Right ventricle myocardium inferior (tissue), 1 donor: ENCODE results near the gene DGKH. TPM values are rescaled to one million over a fixed set of nuclear protein-coding genes. Genes with fewer than 3 reads are reported as not detected.

Source experiments
- ATAC-seq: fragments of 200-7000 bp; cut with Tn5 transposase; one replicate; pipeline ENCODE4 v1.9.1; 2020; ENCODE audit warnings: mild to moderate bottlenecking, moderate library complexity
- DNase-seq: peaks from one replicate; pipeline ENCODE4 v3.0.0; 2021; ENCODE audit errors: missing footprints
- intact Hi-C: fragments of 100-400 bp; cut with DNase I; formaldehyde crosslinking; loops from one replicate; pipeline ENCODE4 v1.11.0; 2022
- total RNA-seq: library from RNA; stranded (reverse); fragmentation: NEBNext Ultra II Directional; extraction: Animal tissue kit (Norgen Biotek cat#: 25700); gene quantifications from one replicate; pipeline ENCODE4 v1.2.1, GENCODE V29; 2021
- donor health status: DM: no; HTN: yes; CAD: no; lungs with severe emphysema.

Gene DGKH
- total RNA-seq, 1 donor from 2014 or later: 4.8 TPM

GRCh38 chr13:42039946-42040729 is 8.3 kb upstream of the DGKH start:
- ATAC-seq (peak; percentile 95), DNase-seq (peak; percentile 95)
- intact Hi-C loops: loop anchor here (2.0 to 10.0 kb wide), 3 partner anchors 81 to 375 kb away; no protein-coding TSS in a partner anchor

DNA sequence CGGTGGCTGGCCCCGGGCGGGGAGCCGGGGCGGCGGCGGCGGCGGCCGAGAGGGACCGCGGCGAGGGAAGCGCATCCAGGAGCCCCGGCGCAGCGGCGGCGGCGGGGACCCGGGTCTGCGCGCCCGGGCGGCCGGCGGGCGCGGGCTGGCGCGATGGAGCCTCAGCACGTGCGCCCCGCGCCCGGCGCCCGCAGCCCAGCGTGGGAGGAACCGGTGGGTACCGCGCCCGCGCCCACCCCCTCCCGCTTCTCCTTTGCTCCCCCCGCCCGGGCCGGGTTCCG is 7.8 kb upstream of the DGKH start:
- no peak for DNase-seq
- ATAC-seq: peak; percentile 11
- intact Hi-C loops: loop anchor here (10.0 kb wide), 1 partner anchor 376 kb away; no protein-coding TSS in a partner anchor

DNA sequence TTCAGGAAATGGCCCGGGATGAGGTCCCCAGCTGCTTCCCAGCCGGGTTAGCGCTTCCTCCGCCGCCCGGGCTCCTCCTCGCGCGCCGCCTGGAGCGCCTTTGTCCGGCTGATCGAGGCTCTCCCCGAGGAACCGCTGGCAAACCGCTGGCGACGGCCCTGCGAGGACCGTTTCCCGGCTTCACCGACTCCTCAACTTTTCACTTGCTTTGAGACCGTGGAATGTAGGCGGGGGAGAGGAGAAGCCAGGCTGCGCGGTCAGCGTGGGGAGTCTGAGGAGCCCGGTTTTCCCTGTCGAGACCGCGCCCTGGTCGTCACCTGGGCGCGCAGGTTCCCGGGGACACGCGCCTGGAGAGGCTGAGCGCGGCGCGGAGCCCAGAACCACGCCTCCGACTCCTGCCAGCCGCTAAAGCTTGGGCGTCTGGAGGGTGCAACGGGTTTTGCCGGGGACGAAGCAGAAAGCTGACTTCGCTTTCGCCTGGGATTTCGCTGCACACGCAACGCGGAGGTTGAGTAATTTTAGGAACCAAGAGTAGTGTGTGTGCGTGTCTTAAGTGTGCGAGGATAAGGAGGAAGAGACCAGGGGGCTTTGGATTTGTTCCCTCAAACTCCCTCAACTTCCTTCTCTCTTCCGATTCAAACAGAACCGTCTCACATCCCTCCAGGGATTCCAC is 7.3 kb upstream of the DGKH start:
- no peak for ATAC-seq
- intact Hi-C loops: loop anchor here (10.0 kb wide), 1 partner anchor 376 kb away; no protein-coding TSS in a partner anchor
- DNase-seq: peak; percentile 76

DNA sequence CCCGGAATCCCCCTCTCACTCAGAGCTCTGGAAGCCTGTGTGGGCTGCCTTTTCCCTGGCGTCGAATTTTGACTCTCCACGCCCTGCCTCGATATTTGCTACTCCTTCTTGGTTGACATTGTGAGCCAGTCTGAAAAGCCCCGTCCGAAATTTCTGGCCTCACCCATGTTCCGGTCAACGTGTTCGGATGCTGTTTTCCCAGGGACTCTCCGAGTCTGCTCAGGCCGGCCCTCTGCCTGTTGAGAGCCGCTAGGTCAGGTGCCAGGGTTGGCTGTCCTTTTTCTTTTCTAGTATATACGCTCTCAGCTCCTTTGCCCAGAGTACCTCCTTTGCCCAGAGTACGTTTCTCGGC is 6.8 kb upstream of the DGKH start:
- ATAC-seq (peak; percentile 32), DNase-seq (peak; percentile 78)
- intact Hi-C loops: loop anchor here (10.0 kb wide), 1 partner anchor 377 kb away; no protein-coding TSS in a partner anchor

GRCh38 chr13:42043676-42044075 is 4.8 kb upstream of the DGKH start:
- no peak for ATAC-seq
- DNase-seq: no peak
- intact Hi-C loops: loop anchor here (10.0 kb wide), 1 partner anchor 379 kb away; no protein-coding TSS in a partner anchor

DNA sequence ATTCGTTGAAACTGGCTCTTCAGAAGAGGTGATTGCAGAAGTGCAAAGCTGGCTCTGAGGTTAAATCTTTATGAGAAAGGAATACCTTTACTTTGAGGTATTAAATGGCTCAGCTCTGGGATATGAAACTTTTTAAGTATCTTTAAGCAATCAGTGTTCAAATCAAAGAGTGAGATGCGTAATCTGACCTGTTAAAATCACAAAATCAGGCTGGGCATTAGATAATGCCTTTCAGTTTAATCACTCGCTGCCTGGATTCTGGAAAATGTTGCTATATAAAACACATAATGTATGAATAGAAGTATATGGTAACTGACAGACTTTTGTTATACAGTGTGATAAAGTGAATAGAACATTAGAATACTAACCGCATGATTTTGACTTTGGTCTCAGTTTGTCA is 2.0 kb upstream of the DGKH start:
- intact Hi-C loops: loop anchor here (5.0 to 10.0 kb wide), 3 partner anchors 56 to 382 kb away; partner anchors contain the start of gene AKAP11
- DNase-seq: no peak
- ATAC-seq: no peak

GRCh38 chr13:42047561-42048341 is 697 bp upstream of the DGKH start:
- intact Hi-C loops: loop anchor here (5.0 to 10.0 kb wide), 3 partner anchors 55 to 383 kb away; partner anchors contain the start of gene AKAP11
- ATAC-seq (peak; percentile 23), DNase-seq (peak; percentile 75)

DNA sequence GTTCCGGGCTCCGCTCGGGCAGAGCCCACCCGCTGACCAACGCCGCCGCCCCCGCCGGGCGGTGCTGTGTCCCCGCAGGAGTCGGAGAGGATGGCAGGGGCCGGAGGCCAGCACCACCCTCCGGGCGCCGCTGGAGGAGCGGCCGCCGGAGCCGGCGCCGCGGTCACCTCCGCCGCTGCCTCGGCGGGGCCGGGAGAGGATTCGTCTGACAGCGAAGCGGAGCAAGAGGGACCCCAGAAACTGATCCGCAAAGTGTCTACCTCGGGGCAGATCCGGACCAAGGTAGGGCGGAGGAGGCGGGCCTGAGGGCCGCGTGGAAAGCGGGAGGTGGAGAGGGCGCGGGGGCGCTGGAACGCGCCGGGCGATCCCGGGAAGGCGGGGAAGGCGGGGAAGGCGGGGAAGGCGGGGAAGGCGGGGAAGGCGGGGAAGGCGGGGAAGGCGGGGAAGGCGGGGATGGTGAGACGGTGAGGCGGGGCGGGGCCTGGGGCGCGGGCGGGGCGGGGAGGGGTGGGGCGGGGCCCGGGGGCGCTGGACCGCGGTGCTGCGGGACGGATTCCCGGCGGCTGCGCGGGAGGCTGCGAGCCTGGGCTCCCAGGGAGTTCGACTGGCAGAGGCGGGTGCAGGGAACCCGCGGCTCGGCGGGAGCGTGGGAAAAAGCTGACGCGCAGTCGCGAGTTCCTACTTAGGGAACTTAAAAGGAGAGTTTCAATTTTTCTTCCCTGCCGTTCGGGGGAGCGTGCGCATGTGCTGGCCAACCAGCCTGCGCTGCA is 421 bp downstream of the DGKH start:
- peak; percentile 92 for ATAC-seq
- peak; percentile 90 for DNase-seq
- intact Hi-C loops: loop anchor here (5.0 to 10.0 kb wide), 3 partner anchors 53 to 384 kb away; partner anchors contain the start of gene AKAP11

GRCh38 chr13:42049454-42049813 is 986 bp downstream of the DGKH start:
- intact Hi-C loops: loop anchor here (5.0 to 10.0 kb wide), 3 partner anchors 53 to 385 kb away; partner anchors contain the start of gene AKAP11
- ATAC-seq (no peak), DNase-seq (no peak)

- intact Hi-C loops: no loop called here
- ATAC-seq: no peak
- no peak for DNase-seq
Observed at GRCh38 chr13:42054798-42055499, 6.5 kb downstream of the DGKH start.

DNA sequence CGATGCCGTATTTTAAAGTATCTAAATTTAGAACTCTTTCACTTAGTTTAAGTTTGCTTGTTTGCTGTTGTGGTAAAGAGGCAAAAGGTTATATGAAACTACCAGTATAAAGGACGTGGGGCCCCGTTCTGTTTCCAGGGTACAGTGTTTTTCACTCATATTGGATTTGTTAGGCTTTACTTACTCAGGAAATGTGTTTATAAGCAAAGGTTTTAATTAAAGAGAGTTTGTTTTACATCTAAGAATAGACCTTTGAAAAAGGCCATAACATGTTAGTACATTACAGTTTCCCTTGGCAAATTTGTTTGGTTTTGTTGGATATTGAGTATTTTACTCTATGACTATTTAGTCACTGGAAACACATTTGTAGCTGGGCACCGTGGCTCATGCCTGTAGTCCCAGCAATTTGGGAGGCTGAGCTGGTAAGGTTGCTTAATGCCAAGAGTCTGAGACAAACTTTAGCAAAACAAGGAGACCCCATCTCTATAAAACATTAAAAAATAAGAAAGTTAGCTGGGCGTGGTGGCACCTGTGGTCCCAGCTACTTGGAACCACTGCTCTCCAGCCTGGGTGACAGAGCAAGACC is 7.1 kb downstream of the DGKH start:
- ATAC-seq (no peak), DNase-seq (no peak)
- intact Hi-C loops: no loop called here

- no peak for DNase-seq
- intact Hi-C loops: no loop called here
Observed at GRCh38 chr13:42056146-42056545, 7.7 kb downstream of the DGKH start.

GRCh38 chr13:42056583-42056982 is 8.1 kb downstream of the DGKH start:
- ATAC-seq (no peak), DNase-seq (no peak)
- intact Hi-C loops: no loop called here

More at GRCh38 chr13:42056146-42056545, 7.7 kb downstream of the DGKH start:
- no peak for ATAC-seq

GRCh38 chr13:42057918-42058530 is 9.6 kb downstream of the DGKH start:
- intact Hi-C loops: no loop called here
- ATAC-seq (no peak), DNase-seq (no peak)

GRCh38 chr13:42061943-42062342 is 13.5 kb downstream of the DGKH start:
- DNase-seq: no peak
- no peak for ATAC-seq

DNA sequence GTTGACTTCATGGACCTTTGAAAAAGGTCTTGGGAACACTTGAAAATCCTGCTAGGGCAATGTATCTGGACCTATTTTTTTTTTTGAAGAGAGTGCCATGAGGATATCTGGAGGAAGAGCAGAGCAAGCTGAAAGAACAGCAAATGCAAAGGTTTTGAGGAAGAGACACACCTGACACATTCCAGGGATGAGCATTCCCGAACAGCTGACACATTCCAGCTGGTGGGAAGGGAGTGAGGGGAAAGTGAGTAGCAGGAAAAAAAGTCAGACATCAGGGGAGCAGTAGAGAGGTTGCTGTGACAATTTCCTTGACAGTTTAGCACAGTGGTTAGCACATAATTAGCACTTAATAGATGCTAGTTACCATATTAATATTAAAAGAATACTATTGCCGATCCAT is 14.7 kb downstream of the DGKH start:
- intact Hi-C loops: no loop called here
- DNase-seq (no peak), ATAC-seq (no peak)

More at GRCh38 chr13:42061943-42062342, 13.5 kb downstream of the DGKH start:
- intact Hi-C loops: no loop called here

- no peak for ATAC-seq
- intact Hi-C loops: no loop called here
- DNase-seq: no peak
Observed at GRCh38 chr13:42064259-42064658, 15.8 kb downstream of the DGKH start.
